Mucosa of rectum (tissue), 2 donors: Measurements from ENCODE around the gene LRRC56.

Source experiments
- H3K27ac ChIP-seq, 2 donors: one replicate each; pipeline ENCODE4 v1.7.0; 2013; ENCODE audit warnings: inconsistent platforms in 2 of 2, low read depth in 2 of 2, low read length in 2 of 2
- H3K27me3 ChIP-seq, 2 donors: one replicate each; pipeline ENCODE4 v1.7.0; 2013; ENCODE audit warnings: low read length in 2 of 2; ENCODE audit not compliant: control insufficient read depth in 2 of 2, insufficient read depth in 2 of 2
- H3K36me3 ChIP-seq, 2 donors: one replicate each; pipeline ENCODE4 v1.7.0; 2013; ENCODE audit warnings: low read length in 2 of 2; ENCODE audit not compliant: control insufficient read depth in 2 of 2, insufficient read depth in 2 of 2
- H3K4me1 ChIP-seq, 2 donors: one replicate each; pipeline ENCODE4 v1.7.0; 2013; ENCODE audit warnings: low read length in 2 of 2, mild to moderate bottlenecking in 1 of 2; ENCODE audit not compliant: control insufficient read depth in 2 of 2, insufficient read depth in 2 of 2
- H3K4me3 ChIP-seq, 2 donors: one replicate each; pipeline ENCODE4 v1.7.0; 2013; ENCODE audit warnings: low read length in 2 of 2
- H3K9ac ChIP-seq, 2 donors: one replicate each; pipeline ENCODE4 v1.7.0; 2013; ENCODE audit warnings: low read length in 2 of 2, low read depth in 1 of 2, mild to moderate bottlenecking in 1 of 2
- H3K9me3 ChIP-seq, 2 donors: one replicate each; pipeline ENCODE4 v1.7.0; 2013; ENCODE audit warnings: low read length in 2 of 2; ENCODE audit not compliant: control insufficient read depth in 2 of 2
- donor health status: healthy.
- donor health status: Normal muscosa, but diverticular disease.

LRRC56 gene

DNA sequence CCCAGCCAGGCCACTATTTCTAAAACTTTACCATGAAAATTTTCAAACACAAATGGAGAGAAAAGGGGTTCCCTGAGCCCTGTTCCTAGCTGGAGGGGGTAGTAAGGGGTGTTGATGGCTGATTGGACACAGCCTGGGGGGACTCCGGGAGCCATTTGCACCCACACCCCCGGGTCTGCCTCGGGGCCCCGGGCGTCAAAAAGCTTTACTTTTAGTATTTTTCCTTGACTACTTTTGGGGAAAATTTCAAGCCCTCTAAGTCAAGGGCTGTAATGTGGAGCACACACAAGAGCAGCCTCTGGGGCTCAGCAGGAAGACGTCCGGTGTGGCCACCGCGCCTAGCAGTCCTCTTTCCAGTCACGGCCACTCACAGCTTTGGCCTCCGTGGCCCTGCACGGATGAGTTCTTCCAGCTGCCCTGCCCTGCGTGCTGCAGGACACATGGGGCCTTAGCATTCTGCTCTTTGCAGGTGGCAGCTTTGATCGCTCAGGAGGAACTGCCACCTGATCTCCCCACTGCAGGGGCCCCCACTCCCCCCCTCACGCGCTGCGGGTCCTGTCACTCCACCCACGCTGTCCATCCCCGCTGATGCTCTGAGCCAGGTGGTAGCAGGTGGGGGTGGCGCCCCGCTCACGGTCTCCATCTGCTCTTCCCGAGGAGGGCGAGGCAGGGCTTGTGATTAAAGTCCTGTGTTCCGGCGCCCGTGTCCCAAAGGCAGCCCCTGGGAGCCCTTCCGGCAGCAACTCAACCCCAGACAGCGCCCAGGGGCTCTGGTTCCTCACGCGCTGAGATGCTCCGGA lies 44.7 kb upstream of the LRRC56 start:
- Histone ChIP-seq H3K9me3 (no peaks in the 10 kb centered on the region), H3K4me3 (no peak overlapping the region), H3K4me1 (peaks cover 3 to 5% of the 10 kb centered on the region in 2 donors), H3K36me3 (peaks cover 25 to 28% of the 10 kb centered on the region in 2 donors), H3K27ac (no peak overlapping the region), H3K9ac (no peak overlapping the region), H3K27me3 (no peaks in the 10 kb centered on the region)

DNA sequence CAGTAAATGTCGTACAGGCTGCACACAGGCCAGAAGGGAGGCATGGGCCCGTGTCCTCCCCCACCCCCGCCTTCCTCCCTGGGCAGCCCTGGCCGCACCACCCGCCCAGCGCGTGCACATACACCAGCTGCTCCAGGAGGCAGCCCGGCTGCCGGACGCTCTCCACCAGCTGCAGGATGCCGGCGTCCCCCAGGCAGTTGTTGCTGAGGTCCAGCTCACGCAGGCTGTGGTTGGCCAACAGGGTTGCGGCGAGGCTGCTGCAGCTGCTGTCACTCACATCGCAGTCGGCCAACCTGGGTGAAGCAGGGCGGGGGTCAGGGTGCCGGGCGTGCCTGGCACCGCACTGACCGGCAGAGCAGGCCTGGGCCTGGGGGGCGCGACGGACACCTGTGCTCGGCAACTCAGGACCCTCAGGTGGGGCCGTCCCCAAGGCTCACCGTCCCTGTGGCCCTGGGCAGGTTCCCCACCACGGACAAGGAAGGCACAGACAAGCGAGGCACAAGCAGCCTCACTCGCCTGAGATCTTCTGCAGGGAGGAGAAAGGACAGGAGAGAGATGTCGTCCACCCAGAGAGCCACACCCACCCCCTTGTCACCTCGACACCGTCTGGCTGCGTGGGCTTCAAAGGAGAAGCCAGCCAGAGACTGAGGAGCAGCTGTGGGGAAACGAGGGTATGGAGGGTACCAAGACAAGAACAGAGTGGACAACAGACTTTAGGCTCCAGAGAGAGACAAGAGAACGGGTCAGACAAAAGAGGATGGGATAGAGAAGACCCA lies 42.4 kb upstream of the LRRC56 start:
- Histone ChIP-seq H3K4me1 (no peaks in the 10 kb centered on the region), H3K27me3 (no peaks in the 10 kb centered on the region), H3K4me3 (no peak overlapping the region), H3K27ac (no peak overlapping the region), H3K9me3 (no peaks in the 10 kb centered on the region), H3K36me3 (peaks cover 46 to 51% of the 10 kb centered on the region in 2 donors), H3K9ac (no peak overlapping the region)

DNA sequence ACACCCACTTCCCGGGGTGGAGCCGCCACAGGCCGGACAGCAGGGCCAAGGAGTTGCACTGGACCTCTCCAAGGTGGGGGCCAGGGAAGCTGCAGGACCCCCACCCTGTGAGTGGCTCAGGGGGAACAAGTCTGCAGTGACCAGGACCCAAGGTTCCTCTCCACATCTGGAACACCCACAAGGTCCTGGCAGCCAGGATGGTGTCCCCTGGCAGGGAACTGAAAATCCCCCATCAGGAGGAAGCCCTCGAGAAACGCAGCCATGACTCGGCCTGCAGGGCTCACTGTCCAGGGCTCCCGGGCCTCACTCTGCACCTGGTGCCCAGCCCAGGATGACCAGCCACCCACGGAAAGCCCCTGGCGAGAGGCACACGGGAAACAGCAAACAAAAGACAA lies 41.8 kb upstream of the LRRC56 start:
- no peaks in the 10 kb centered on the region for H3K27me3 ChIP-seq
- no peak overlapping the region for H3K27ac ChIP-seq
- H3K9ac ChIP-seq: no peak overlapping the region
- H3K4me1 ChIP-seq: no peaks in the 10 kb centered on the region
- no peaks in the 10 kb centered on the region for H3K9me3 ChIP-seq
- H3K36me3 ChIP-seq: peaks cover 52 to 56% of the 10 kb centered on the region in 2 donors
- no peak overlapping the region for H3K4me3 ChIP-seq

DNA sequence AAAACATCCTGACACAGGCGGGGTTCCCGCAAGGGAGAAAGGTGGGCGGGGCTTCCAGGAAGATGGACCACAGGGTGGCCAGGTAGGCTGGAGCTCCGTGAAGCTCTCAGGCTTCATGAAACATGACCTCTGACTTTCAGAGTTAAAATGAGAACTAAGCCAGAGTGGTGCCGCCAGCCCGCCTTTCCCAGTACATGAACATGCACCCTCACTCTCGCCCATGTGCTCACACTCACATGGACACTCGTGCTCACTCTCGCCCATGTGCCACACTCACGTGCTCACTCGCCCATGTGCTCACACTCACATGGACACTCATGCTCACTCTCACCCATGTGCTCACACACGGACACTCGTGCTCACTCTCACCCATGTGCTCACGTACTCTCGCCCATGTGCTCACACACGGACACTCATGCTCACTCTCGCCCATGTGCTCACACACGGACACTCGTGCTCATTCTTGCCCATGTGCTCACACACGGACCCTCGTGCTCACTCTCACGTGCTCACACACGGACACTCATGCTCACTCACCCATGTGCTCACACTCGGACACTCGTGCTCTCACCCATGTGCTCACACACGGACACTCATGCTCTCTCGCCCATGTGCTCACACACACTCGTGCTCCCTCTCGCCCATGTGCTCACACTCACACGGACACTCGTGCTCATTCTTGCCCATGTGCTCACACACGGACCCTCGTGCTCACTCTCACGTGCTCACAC lies 40.3 kb upstream of the LRRC56 start:
- H3K4me3 ChIP-seq: no peak overlapping the region
- H3K4me1 ChIP-seq: no peaks in the 10 kb centered on the region
- no peaks in the 10 kb centered on the region for H3K9me3 ChIP-seq
- H3K27ac ChIP-seq: no peak overlapping the region
- no peak overlapping the region for H3K9ac ChIP-seq
- peaks cover 53 to 62% of the 10 kb centered on the region in 2 donors for H3K36me3 ChIP-seq
- no peaks in the 10 kb centered on the region for H3K27me3 ChIP-seq

DNA sequence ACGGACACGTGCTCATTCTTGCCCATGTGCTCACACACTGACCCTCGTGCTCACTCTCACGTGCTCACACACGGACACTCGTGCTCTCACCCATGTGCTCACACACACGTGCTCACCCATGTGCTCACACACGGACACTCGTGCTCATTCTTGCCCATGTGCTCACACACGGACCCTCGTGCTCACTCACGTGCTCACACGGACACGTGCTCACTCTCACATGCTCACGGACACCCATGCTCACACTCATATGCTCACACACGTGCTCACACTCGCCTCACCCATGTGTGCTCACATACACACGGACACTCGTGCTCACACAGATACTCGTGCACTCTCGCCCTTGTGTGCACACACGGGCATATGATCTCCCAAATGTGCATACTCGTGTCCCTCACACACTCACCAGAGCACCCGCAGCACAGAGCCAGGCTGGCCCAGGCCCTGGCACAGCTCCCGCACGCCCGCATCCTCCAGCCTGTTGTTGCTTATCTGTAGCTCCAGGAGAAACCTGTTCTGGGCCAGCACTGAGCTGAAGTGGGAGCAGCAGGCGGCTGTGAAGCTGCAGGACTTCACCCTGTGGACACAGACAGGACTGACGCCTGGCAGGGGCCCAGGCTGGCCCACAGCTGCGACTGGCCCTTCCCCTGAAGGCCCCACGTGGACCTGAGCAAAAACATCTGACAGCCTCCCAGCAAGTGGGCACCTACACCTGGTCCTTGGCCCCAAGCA lies 39.6 kb upstream of the LRRC56 start:
- H3K9ac ChIP-seq: no peak overlapping the region
- no peaks in the 10 kb centered on the region for H3K9me3 ChIP-seq
- H3K27ac ChIP-seq: no peak overlapping the region
- no peaks in the 10 kb centered on the region for H3K27me3 ChIP-seq
- no peak overlapping the region for H3K4me3 ChIP-seq
- peaks cover 53 to 62% of the 10 kb centered on the region in 2 donors for H3K36me3 ChIP-seq
- peaks cover 1 to 4% of the 10 kb centered on the region in 2 donors for H3K4me1 ChIP-seq

DNA sequence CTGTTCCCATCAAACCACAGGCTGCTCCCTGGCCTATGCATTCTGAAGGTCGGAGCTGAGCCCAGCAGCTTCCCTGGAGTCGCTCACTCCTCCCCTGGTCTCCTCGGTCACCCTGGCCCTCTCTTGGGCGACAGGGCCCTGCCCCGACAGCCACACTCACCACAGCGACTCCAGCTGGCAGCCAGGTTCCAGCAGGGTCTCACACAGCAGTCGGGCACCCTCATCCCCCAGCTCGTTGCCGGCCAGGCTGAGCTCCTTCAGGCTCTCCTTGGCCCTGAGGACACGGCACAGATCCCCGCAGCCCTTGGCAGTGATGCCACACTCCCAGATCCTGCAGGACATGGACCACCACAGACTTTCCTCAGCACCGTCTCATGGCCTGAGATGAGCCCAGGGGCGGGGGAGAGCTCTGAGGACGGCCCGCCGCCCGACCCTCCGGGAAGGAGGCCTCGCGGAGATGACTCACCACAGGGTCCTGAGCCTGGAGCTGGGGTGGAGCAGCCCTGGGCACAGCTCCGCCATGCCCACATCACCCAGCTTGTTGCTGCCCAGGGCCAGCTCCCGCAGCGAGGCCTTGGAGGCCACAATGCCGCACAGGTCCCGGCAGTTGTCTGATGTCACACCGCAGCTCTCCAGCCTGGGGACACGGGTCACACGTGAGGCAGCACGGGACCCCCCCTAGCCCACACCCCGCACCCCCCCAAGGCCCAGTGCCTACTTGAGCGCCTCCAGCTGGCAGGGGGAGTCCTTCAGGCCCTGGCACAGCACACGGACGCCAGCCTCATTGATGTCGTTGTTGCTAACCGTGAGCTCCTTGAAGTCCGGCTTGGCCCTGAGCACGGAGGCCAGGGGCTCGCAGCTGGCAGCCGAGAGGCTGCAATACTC lies 38.8 kb upstream of the LRRC56 start:
- Histone ChIP-seq H3K9ac (no peak overlapping the region), H3K4me3 (no peak overlapping the region), H3K27me3 (no peaks in the 10 kb centered on the region), H3K27ac (no peak overlapping the region), H3K4me1 (peaks cover 3 to 4% of the 10 kb centered on the region in 2 donors), H3K9me3 (no peaks in the 10 kb centered on the region), H3K36me3 (peaks cover 53 to 61% of the 10 kb centered on the region in 2 donors)

DNA sequence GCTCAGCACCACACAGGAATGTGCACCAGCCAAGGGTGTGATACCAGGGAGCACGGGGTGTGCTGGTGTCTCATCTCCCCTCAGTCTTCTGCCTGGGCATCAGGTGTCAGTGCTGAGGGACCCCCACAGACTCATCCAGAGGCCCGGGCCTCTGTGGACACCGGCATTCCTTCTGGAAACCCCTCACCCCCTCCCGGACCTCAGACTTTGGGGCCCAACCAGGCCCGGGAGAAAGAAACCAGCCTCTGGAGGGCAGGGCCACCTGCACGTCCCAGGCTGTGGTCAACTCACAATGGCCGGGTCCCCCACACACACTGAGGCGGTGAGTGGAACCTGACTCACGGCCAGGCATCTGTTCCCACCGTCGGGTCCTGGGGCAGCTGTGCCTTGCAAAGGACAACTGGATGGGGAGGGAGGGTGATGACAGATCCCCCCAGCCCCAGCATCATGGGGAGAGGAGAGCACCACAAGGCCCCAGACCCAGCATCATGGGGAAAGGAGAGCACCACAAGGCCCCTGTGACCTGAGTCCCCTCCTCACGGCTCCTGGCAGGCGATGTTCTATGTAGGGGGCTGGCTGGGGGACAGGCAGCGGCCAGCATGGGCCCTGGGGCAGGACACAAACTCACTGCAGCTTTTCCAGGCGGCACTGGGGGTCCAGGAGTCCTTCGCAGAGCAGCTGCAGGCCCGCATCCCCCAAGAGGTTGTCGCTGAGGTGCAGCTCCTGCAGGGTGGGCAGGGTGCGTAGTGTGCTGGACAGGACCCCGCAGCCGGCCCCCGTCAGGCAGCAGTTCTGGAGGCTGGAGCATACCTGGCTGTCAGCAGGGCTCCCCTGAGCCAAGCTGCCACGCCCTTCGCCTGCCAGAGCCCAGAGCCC lies 37.9 kb upstream of the LRRC56 start:
- no peak overlapping the region for H3K9ac ChIP-seq
- no peak overlapping the region for H3K27ac ChIP-seq
- peaks cover 9% of the 10 kb centered on the region in 2 donors for H3K4me1 ChIP-seq
- no peaks in the 10 kb centered on the region for H3K27me3 ChIP-seq
- H3K9me3 ChIP-seq: no peaks in the 10 kb centered on the region
- H3K4me3 ChIP-seq: no peak overlapping the region
- H3K36me3 ChIP-seq: peaks cover 50 to 56% of the 10 kb centered on the region in 2 donors

DNA sequence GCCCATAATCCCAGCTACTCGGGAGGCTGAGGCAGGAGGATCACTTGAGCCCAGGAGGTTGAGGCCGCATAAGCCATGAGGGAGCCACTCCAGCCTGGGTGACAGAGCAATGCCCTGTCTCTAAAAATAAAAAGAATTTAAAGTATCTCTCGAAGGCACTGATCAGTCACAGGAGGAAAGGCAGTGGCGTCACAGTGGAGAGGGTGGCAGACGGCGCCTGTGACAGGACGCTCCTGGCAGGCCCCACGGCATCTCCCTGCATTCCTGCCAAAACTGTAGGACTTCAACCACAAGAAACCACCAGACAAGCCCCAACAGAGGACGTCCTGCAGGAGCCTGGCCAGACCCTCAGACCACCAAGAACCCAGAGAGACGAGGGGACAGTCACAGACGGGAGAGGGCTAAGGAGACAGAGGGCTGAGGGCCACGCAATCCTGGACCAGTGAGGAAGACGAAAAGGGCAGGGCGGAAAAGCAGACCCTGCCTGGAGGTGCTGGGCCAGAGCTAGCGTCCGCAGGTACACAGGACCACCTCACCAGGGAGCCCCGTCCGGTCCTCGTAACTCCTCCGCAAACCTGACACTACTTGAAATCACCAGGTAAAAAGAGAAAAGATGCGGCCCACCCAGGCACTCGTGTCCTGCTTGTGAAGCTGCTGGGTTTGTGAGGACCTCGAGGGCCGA lies 36.2 kb upstream of the LRRC56 start:
- H3K27ac ChIP-seq: no peak overlapping the region
- H3K36me3 ChIP-seq: peaks cover 37 to 48% of the 10 kb centered on the region in 2 donors
- no peaks in the 10 kb centered on the region for H3K9me3 ChIP-seq
- H3K9ac ChIP-seq: no peak overlapping the region
- no peak overlapping the region for H3K4me3 ChIP-seq
- H3K27me3 ChIP-seq: no peaks in the 10 kb centered on the region
- peaks cover 24 to 25% of the 10 kb centered on the region in 2 donors for H3K4me1 ChIP-seq
